Esophagus squamous epithelium (tissue), 4 donors: ENCODE results near the gene KRTAP10-1.

Experiments used
- CTCF ChIP-seq, 6 experiments: fragments of 450-650 bp in 4 of 6; fragments of 200-600 bp in 2 of 6; sonication (generic) in 2 of 6; IDR thresholded peaks; one replicate each; pipeline ENCODE4 v1.5.1; 2016 to 2019; ENCODE audit warnings: antibody characterized with exemption in 6 of 6, mild to moderate bottlenecking in 4 of 6, moderate library complexity in 4 of 6
- POLR2A ChIP-seq, 4 donors: fragments of 450-650 bp; IDR thresholded peaks; one replicate each; pipeline ENCODE4 v1.6.1; 2017; ENCODE audit warnings: antibody characterized with exemption in 4 of 4, mild to moderate bottlenecking in 4 of 4, moderate library complexity in 3 of 4

DNA sequence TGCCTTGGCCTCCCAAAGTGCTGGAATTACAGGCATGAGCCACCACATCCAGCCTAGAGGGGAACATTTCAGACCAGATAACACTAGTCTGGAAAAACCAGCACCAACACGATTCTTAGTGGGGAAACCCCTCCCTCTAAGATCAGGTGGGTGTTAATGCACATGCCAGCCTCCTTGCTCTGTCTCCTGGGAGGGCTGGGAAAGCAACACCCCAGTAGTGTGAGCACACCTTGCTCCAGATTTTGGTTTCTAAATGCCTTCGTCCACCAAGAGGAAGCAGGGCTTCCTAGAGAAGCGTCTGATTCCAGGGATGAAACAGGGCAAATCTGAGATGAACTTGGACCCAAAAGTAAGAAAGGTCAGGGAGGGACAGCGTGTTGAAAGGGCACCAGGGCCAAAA lies 31.3 kb upstream of the KRTAP10-1 start:
- TF ChIP-seq CTCF (IDR thresholded peaks at IDR 0.05) (no peak), POLR2A (IDR thresholded peaks at IDR 0.05) (no peak)
